Measurements from ENCODE around the gene E2F3.
"Not testable (repeated sequence)": the region's sequence is repeated elsewhere in the genome, so short reads cannot be mapped to it uniquely, and the experiment has no call there.

The E2F3 gene

GRCh38 chr6:20490591-20490990 lies 88.9 kb downstream of the E2F3 start:
- DNase-seq (ENCODE audit: low read depth): no peak
- H3K4me3 ChIP-seq (ENCODE audit: low read depth, low read length): no peak overlapping the region

- DNase-seq (ENCODE audit: low read depth): no peak
- H3K4me3 ChIP-seq (ENCODE audit: low read depth, low read length): no peak overlapping the region
Measured at GRCh38 chr6:20492099-20492498, 90.4 kb downstream of the E2F3 start.

GRCh38 chr6:20497216-20498040 lies 95.7 kb downstream of the E2F3 start:
- DNase-seq (ENCODE audit: low read depth): peak; percentile 66
- no peak overlapping the region for H3K4me3 ChIP-seq (ENCODE audit: low read depth, low read length)

GRCh38 chr6:20498041-20498385 lies 96.3 kb downstream of the E2F3 start:
- no peak for DNase-seq (ENCODE audit: low read depth)
- H3K4me3 ChIP-seq (ENCODE audit: low read depth, low read length): no peak overlapping the region

- DNase-seq (ENCODE audit: low read depth): no peak
- no peak overlapping the region for H3K4me3 ChIP-seq (ENCODE audit: low read depth, low read length)
Measured at GRCh38 chr6:20509212-20509611, 107.5 kb downstream of the E2F3 start.

GRCh38 chr6:20511852-20512251 lies 110.2 kb downstream of the E2F3 start:
- no peak for DNase-seq (ENCODE audit: low read depth)

GRCh38 chr6:20525208-20525607 lies 123.5 kb downstream of the E2F3 start:
- not testable (repeated sequence) for DNase-seq (ENCODE audit: low read depth); H3K4me3 ChIP-seq (ENCODE audit: low read depth, low read length)

More at GRCh38 chr6:20511852-20512251, 110.2 kb downstream of the E2F3 start:
- no peak overlapping the region for H3K4me3 ChIP-seq (ENCODE audit: low read depth, low read length)

- DNase-seq (ENCODE audit: low read depth); H3K4me3 ChIP-seq (ENCODE audit: low read depth, low read length): not testable (repeated sequence)
Measured at GRCh38 chr6:20529086-20529448, 127.4 kb downstream of the E2F3 start.

- DNase-seq (ENCODE audit: low read depth): no peak
- no peak overlapping the region for H3K4me3 ChIP-seq (ENCODE audit: low read depth, low read length)
Measured at GRCh38 chr6:20532881-20533280, 131.2 kb downstream of the E2F3 start.

GRCh38 chr6:20533746-20534294 lies 132.1 kb downstream of the E2F3 start:
- no peak for DNase-seq (ENCODE audit: low read depth)
- peak overlapping the region; percentile 98 for H3K4me3 ChIP-seq (ENCODE audit: low read depth, low read length)

- peak; percentile 80 for DNase-seq (ENCODE audit: low read depth)
- peak within 1 kb of the TSS; percentile 98 for H3K4me3 ChIP-seq (ENCODE audit: low read depth, low read length)
Measured at GRCh38 chr6:20534295-20535262, 132.9 kb downstream of the E2F3 start, which contains the start of gene CDKAL1. TSS of gene CDKAL1 (plus strand) at chr6:20534457. CDS start at chr6:20546351, 11,894 bp downstream.

- no peak overlapping the region for H3K4me3 ChIP-seq (ENCODE audit: low read depth, low read length)
- DNase-seq (ENCODE audit: low read depth): no peak
Measured at GRCh38 chr6:20538131-20538662, 136.5 kb downstream of the E2F3 start.

- DNase-seq (ENCODE audit: low read depth): no peak
Measured at GRCh38 chr6:20538907-20539306, 137.2 kb downstream of the E2F3 start.

GRCh38 chr6:20539387-20539786 lies 137.7 kb downstream of the E2F3 start:
- DNase-seq (ENCODE audit: low read depth): no peak
- H3K4me3 ChIP-seq (ENCODE audit: low read depth, low read length): no peak overlapping the region

More at GRCh38 chr6:20538907-20539306, 137.2 kb downstream of the E2F3 start:
- H3K4me3 ChIP-seq (ENCODE audit: low read depth, low read length): no peak overlapping the region

GRCh38 chr6:20540683-20541082 lies 139.0 kb downstream of the E2F3 start:
- H3K4me3 ChIP-seq (ENCODE audit: low read depth, low read length): no peak overlapping the region
- DNase-seq (ENCODE audit: low read depth): no peak

- DNase-seq (ENCODE audit: low read depth): no peak
- H3K4me3 ChIP-seq (ENCODE audit: low read depth, low read length): no peak overlapping the region
Measured at GRCh38 chr6:20541382-20541781, 139.7 kb downstream of the E2F3 start.

GRCh38 chr6:20542927-20543602 lies 141.4 kb downstream of the E2F3 start:
- DNase-seq (ENCODE audit: low read depth): peak; percentile 67
- no peak overlapping the region for H3K4me3 ChIP-seq (ENCODE audit: low read depth, low read length)

Measured in skeletal muscle cell (primary cell).